ENCODE data around the gene ISG20L2.

DNA sequence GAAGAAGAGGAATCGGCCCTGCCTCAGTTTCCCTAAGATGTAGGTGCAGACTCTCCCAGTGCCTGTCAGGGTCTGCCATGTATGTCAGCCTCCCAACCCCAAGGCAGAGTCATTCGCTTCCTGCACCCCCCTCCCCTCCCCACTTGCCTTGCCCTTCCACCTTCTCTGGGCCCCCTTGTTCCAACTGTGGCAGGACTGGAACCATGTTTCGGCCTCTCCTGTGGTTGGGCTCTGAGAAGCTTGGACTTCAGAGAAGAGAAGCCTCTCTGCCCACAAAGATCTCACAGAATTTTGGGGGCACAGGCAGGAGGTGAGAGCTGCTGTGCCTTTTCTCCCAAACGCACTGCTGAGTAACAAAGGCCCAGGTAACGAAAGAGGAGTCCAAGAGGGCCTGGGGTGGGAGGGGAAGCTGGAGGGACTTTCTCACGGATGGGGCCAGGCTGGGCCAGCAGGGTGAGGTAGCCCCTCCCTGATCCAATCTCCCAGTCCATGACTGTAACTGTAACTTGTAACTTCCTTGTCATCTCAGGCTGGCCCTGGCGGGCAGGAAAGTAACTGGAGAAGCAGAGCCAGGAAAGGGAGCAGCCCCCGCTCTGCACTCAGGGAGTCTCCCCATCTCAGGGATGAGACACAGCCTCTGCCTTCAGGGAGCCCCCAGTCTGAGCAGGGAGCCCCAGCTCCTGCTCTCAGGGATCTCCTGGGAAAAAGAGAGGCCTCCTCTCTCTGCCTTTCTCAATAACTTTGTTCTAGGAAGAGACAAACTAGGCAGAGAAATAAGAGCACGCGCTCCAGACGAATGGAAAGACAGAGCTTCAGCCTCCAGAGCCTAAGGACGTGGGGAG lies 34.5 kb downstream of the ISG20L2 start:
- TF ChIP-seq CHD4 (IDR thresholded peaks at IDR 0.05; ENCODE audit: borderline replicate concordance) (no peak), MAFK (IDR thresholded peaks at IDR 0.05; ENCODE audit: partially characterized antibody) (no peak)
- TF ChIP-seq, protein P1, sequence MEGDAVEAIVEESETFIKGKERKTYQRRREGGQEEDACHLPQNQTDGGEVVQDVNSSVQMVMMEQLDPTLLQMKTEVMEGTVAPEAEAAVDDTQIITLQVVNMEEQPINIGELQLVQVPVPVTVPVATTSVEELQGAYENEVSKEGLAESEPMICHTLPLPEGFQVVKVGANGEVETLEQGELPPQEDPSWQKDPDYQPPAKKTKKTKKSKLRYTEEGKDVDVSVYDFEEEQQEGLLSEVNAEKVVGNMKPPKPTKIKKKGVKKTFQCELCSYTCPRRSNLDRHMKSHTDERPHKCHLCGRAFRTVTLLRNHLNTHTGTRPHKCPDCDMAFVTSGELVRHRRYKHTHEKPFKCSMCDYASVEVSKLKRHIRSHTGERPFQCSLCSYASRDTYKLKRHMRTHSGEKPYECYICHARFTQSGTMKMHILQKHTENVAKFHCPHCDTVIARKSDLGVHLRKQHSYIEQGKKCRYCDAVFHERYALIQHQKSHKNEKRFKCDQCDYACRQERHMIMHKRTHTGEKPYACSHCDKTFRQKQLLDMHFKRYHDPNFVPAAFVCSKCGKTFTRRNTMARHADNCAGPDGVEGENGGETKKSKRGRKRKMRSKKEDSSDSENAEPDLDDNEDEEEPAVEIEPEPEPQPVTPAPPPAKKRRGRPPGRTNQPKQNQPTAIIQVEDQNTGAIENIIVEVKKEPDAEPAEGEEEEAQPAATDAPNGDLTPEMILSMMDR (IDR thresholded peaks at IDR 0.05) = no peak

Data from A549 (cell line).